Measurements from ENCODE around the gene SRL. TPM values are rescaled to one million over a fixed set of nuclear protein-coding genes. Genes with fewer than 3 reads are reported as not detected.

SRL gene
- polyA plus RNA-seq, 1 donor from 2014 or later, result not detected

DNA sequence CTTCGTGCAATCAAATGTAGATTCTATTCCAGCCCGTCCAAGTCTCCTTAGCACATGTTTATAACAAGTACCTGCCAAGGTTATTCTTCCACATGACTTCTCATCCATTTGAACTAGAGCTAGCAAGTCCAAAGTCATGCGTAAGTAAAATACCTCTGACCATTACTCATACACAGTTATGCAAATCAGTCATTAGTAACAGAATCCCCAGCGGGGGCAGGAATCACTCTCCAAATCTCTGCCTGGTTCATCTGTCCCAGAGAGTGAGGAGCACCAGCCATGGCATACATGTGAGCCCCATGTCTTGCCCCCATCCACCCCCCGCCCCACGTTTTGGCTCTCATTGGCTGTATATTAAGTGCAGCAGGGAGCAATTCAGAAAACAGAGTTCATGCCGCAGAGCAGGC, 27.7 kb downstream of the SRL start:
- Histone ChIP-seq H3K4me2 (ENCODE audit: low read length) (no peak overlapping the region), H3K36me3 (ENCODE audit: insufficient read depth, low read length) (no peaks in the 10 kb centered on the region), H3K9me2 (ENCODE audit: insufficient read depth, low read length) (no peaks in the 10 kb centered on the region), H3K9me3 (ENCODE audit: low read length) (no peaks in the 10 kb centered on the region), H4K20me1 (ENCODE audit: insufficient read depth) (no peaks in the 10 kb centered on the region), H3K4me3 (ENCODE audit: low read length) (no peak overlapping the region), H3K9ac (ENCODE audit: low read length) (no peak overlapping the region), H3F3A (ENCODE audit: insufficient read depth, low read length, poor library complexity, severe bottlenecking) (no peaks in the 10 kb centered on the region), H2AFZ (ENCODE audit: low read depth, low read length) (no peak overlapping the region), H3K27me3 (ENCODE audit: insufficient read depth, low read depth, low read length) (no peaks in the 10 kb centered on the region), H3K79me2 (replicated peaks; ENCODE audit: insufficient read depth, low read length) (no peaks in the 10 kb centered on the region), H3K27ac (ENCODE audit: low read length) (no peak overlapping the region)
- TF ChIP-seq, protein P1, sequence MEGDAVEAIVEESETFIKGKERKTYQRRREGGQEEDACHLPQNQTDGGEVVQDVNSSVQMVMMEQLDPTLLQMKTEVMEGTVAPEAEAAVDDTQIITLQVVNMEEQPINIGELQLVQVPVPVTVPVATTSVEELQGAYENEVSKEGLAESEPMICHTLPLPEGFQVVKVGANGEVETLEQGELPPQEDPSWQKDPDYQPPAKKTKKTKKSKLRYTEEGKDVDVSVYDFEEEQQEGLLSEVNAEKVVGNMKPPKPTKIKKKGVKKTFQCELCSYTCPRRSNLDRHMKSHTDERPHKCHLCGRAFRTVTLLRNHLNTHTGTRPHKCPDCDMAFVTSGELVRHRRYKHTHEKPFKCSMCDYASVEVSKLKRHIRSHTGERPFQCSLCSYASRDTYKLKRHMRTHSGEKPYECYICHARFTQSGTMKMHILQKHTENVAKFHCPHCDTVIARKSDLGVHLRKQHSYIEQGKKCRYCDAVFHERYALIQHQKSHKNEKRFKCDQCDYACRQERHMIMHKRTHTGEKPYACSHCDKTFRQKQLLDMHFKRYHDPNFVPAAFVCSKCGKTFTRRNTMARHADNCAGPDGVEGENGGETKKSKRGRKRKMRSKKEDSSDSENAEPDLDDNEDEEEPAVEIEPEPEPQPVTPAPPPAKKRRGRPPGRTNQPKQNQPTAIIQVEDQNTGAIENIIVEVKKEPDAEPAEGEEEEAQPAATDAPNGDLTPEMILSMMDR (IDR thresholded peaks at IDR 0.05; ENCODE audit: poor library complexity, severe bottlenecking), result no peak
- TF ChIP-seq POLR2AphosphoS5 (IDR thresholded peaks at IDR 0.05) (no peak), RAD21 (conservative IDR thresholded peaks at IDR 0.05) (no peak), EP300 (conservative IDR thresholded peaks at IDR 0.05; ENCODE audit: poor library complexity, severe bottlenecking) (no peak), SMC3 (conservative IDR thresholded peaks at IDR 0.05; ENCODE audit: poor library complexity) (no peak), MXI1 (conservative IDR thresholded peaks at IDR 0.05; ENCODE audit: poor library complexity, severe bottlenecking) (no peak), TAF1 (IDR thresholded peaks at IDR 0.05; ENCODE audit: low read depth) (no peak)
- TF ChIP-seq, protein P2, sequence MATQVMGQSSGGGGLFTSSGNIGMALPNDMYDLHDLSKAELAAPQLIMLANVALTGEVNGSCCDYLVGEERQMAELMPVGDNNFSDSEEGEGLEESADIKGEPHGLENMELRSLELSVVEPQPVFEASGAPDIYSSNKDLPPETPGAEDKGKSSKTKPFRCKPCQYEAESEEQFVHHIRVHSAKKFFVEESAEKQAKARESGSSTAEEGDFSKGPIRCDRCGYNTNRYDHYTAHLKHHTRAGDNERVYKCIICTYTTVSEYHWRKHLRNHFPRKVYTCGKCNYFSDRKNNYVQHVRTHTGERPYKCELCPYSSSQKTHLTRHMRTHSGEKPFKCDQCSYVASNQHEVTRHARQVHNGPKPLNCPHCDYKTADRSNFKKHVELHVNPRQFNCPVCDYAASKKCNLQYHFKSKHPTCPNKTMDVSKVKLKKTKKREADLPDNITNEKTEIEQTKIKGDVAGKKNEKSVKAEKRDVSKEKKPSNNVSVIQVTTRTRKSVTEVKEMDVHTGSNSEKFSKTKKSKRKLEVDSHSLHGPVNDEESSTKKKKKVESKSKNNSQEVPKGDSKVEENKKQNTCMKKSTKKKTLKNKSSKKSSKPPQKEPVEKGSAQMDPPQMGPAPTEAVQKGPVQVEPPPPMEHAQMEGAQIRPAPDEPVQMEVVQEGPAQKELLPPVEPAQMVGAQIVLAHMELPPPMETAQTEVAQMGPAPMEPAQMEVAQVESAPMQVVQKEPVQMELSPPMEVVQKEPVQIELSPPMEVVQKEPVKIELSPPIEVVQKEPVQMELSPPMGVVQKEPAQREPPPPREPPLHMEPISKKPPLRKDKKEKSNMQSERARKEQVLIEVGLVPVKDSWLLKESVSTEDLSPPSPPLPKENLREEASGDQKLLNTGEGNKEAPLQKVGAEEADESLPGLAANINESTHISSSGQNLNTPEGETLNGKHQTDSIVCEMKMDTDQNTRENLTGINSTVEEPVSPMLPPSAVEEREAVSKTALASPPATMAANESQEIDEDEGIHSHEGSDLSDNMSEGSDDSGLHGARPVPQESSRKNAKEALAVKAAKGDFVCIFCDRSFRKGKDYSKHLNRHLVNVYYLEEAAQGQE (IDR thresholded peaks at IDR 0.05; ENCODE audit: borderline replicate concordance), result no peak

DNA sequence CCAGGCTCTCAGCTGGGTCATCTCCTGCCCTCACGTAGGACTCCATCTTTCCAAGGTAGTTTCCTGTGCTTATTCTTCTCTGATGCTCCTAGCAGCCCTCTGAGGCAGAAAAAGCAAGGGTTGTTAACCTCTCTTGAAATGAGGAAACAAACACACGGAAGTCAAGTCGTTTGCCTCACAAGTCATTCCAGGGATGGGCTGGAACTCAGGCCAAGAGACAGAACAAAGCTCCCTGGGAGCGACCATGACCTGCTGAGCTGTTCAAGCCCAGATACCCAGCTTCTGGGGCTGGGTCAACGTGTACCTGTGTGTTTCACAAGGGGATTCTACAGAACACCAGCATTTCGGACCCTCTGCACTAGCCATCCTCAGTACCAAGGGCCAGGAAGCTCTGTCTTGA, 28.1 kb downstream of the SRL start:
- TF ChIP-seq SMC3 (conservative IDR thresholded peaks at IDR 0.05; ENCODE audit: poor library complexity), result no peak
- TF ChIP-seq EP300 (conservative IDR thresholded peaks at IDR 0.05; ENCODE audit: poor library complexity, severe bottlenecking), result no peak
- no peak for TF ChIP-seq MXI1 (conservative IDR thresholded peaks at IDR 0.05; ENCODE audit: poor library complexity, severe bottlenecking)
- TF ChIP-seq EZH2 (IDR thresholded peaks at IDR 0.05; ENCODE audit: borderline replicate concordance, insufficient read depth, low read length, poor library complexity, severe bottlenecking), result no peak
- no peak for TF ChIP-seq TAF1 (IDR thresholded peaks at IDR 0.05; ENCODE audit: low read depth)
- TF ChIP-seq POLR2AphosphoS5 (IDR thresholded peaks at IDR 0.05), result no peak
- TF ChIP-seq RAD21 (conservative IDR thresholded peaks at IDR 0.05), result no peak
- TF ChIP-seq, protein P2 (IDR thresholded peaks at IDR 0.05; ENCODE audit: borderline replicate concordance), result no peak
- H3K36me3 ChIP-seq (ENCODE audit: insufficient read depth, low read length), result no peaks in the 10 kb centered on the region
- H3K27me3 ChIP-seq (ENCODE audit: insufficient read depth, low read depth, low read length), result no peaks in the 10 kb centered on the region
- H3K9me3 ChIP-seq (ENCODE audit: low read length), result no peaks in the 10 kb centered on the region
- no peaks in the 10 kb centered on the region for H3K9me2 ChIP-seq (ENCODE audit: insufficient read depth, low read length)
- H4K20me1 ChIP-seq (ENCODE audit: insufficient read depth), result no peaks in the 10 kb centered on the region
- H3K27ac ChIP-seq (ENCODE audit: low read length), result no peak overlapping the region
- no peak overlapping the region for H3K4me3 ChIP-seq (ENCODE audit: low read length)
- no peaks in the 10 kb centered on the region for H3F3A ChIP-seq (ENCODE audit: insufficient read depth, low read length, poor library complexity, severe bottlenecking)
- no peak overlapping the region for H2AFZ ChIP-seq (ENCODE audit: low read depth, low read length)
- H3K4me2 ChIP-seq (ENCODE audit: low read length), result no peak overlapping the region
- H3K79me2 ChIP-seq (replicated peaks; ENCODE audit: insufficient read depth, low read length), result no peaks in the 10 kb centered on the region
- H3K9ac ChIP-seq (ENCODE audit: low read length), result no peak overlapping the region
